SK-N-SH (cell line): ENCODE measurements around the gene SLCO2A1. TPM values are rescaled to one million over a fixed set of nuclear protein-coding genes. Genes with fewer than 3 reads are reported as not detected.

ENCODE experiments used
- CTCF ChIA-PET: fragments of 300-600, 350-600 bp; formaldehyde crosslinking; extraction: SDS; loops from one replicate; lab custom pipeline; 2021; lab: Yijun Ruan, JAX
- POLR2A ChIA-PET: fragments of 350-600 bp; sonication (Branson Sonifier 250); formaldehyde crosslinking; extraction: SDS; loops from one replicate; lab custom pipeline; 2020; ENCODE audit warnings: antibody characterized with exemption, inconsistent platforms; lab: Yijun Ruan, JAX
- DNase-seq: peaks from one replicate; pipeline ENCODE4 v3.0.0; 2012
- H2AFZ ChIP-seq: fragments of 200-600 bp; sonication (generic); 2 replicates; pipeline ENCODE4 v1.8.1; 2016; ENCODE audit warnings: antibody characterized with exemption, mild to moderate bottlenecking, low read depth
- H3F3A ChIP-seq: fragments of 200-600 bp; sonication (generic); replicated peaks from 2 replicates; pipeline ENCODE3; 2016; ENCODE audit warnings: antibody characterized with exemption, mild to moderate bottlenecking; ENCODE audit not compliant: insufficient read depth
- H3K27ac ChIP-seq, 2 experiments: fragments of 200-500 bp in 1 of 2; fragments of 200-600 bp in 1 of 2; sonication (Bioruptor generic) in 1 of 2; sonication (generic), shearing (Covaris generic) in 1 of 2; 2 replicates each; pipeline versions ENCODE4 v1.5.1 to v1.6.1; 2014 to 2016; ENCODE audit warnings: low read depth in 2 of 2, inconsistent platforms in 1 of 2, low read length in 1 of 2, mild to moderate bottlenecking in 1 of 2, mixed read lengths in 1 of 2
- H3K27me3 ChIP-seq: fragments of 200-600 bp; sonication (generic), shearing (Covaris generic); 2 replicates; pipeline ENCODE4 v1.6.1; 2016; ENCODE audit warnings: mixed run types; ENCODE audit not compliant: insufficient read depth
- H3K36me3 ChIP-seq, 2 experiments: fragments of 200-500 bp in 1 of 2; fragments of 200-600 bp in 1 of 2; sonication (Bioruptor generic) in 1 of 2; sonication (generic) in 1 of 2; replicated peaks in 1 of 2; 2 replicates each; pipeline versions ENCODE3 to v1.5.1; 2014 to 2016; ENCODE audit warnings: low read length in 1 of 2, mild to moderate bottlenecking in 1 of 2; ENCODE audit not compliant: insufficient read depth in 2 of 2, control insufficient read depth in 1 of 2
- H3K4me1 ChIP-seq, 2 experiments: fragments of 200-500 bp in 1 of 2; fragments of 200-600 bp in 1 of 2; sonication (Bioruptor generic) in 1 of 2; sonication (generic), shearing (Covaris generic) in 1 of 2; 2 replicates each; pipeline versions ENCODE4 v1.5.1 to v1.6.1; 2014 to 2016; ENCODE audit warnings: low read depth in 1 of 2, low read length in 1 of 2, mixed run types in 1 of 2; ENCODE audit not compliant: insufficient read depth in 2 of 2, control insufficient read depth in 1 of 2
- H3K4me2 ChIP-seq: fragments of 200-600 bp; sonication (generic), shearing (Covaris generic); 2 replicates; pipeline ENCODE4 v1.6.1; 2017; ENCODE audit warnings: mixed run types
- H3K4me3 ChIP-seq, 2 experiments: fragments of 200-500 bp in 1 of 2; fragments of 200-600 bp in 1 of 2; sonication (Bioruptor generic) in 1 of 2; sonication (generic), shearing (Covaris generic) in 1 of 2; 2 replicates each; pipeline versions ENCODE4 v1.5.1 to v1.8.1; 2014 to 2016; ENCODE audit warnings: low read depth in 2 of 2, inconsistent platforms in 1 of 2, low read length in 1 of 2, mild to moderate bottlenecking in 1 of 2, mixed read lengths in 1 of 2, moderate library complexity in 1 of 2
- H3K79me2 ChIP-seq: fragments of 200-600 bp; sonication (generic); 2 replicates; pipeline ENCODE4 v1.8.1; 2017; ENCODE audit warnings: mild to moderate bottlenecking; ENCODE audit not compliant: insufficient read depth
- H3K9ac ChIP-seq: fragments of 200-600 bp; sonication (generic); 2 replicates; pipeline ENCODE4 v1.6.1; 2017; ENCODE audit warnings: mixed run types
- H3K9me2 ChIP-seq: fragments of 200-600 bp; sonication (generic); 2 replicates; pipeline ENCODE4 v1.6.1; 2017; ENCODE audit warnings: mixed run types
- H3K9me3 ChIP-seq: fragments of 200-600 bp; sonication (generic); 2 replicates; pipeline ENCODE4 v1.6.1; 2017; ENCODE audit warnings: mixed run types, mild to moderate bottlenecking, moderate library complexity
- H4K20me1 ChIP-seq: fragments of 200-600 bp; sonication (generic); 2 replicates; pipeline ENCODE4 v1.6.1; 2017; ENCODE audit warnings: mild to moderate bottlenecking, mixed run types; ENCODE audit not compliant: insufficient read depth
- EP300 ChIP-seq, 2 experiments: IDR thresholded peaks; 2 replicates each; pipeline versions ENCODE4 v1.4.0 to v1.6.1; 2012; ENCODE audit warnings: borderline replicate concordance in 1 of 2, low read depth in 1 of 2, low read length in 1 of 2
- EZH2phosphoT487 ChIP-seq: fragments of 200-600 bp; sonication (generic); IDR thresholded peaks from 2 replicates; pipeline ENCODE4 v1.6.1; 2017; ENCODE audit warnings: low read depth, mixed run types, mild to moderate bottlenecking, antibody characterized with exemption, moderate library complexity, borderline replicate concordance
- FOXJ3 ChIP-seq: sonication (generic); formaldehyde crosslinking; IDR thresholded peaks from 2 replicates; pipeline ENCODE4 v1.5.1; 2020; ENCODE audit warnings: mild to moderate bottlenecking, missing genetic modification reagents
- FOXM1 ChIP-seq: IDR thresholded peaks from 2 replicates; pipeline ENCODE4 v1.4.0; 2012; ENCODE audit warnings: low read depth, mild to moderate bottlenecking
- GABPA ChIP-seq: IDR thresholded peaks from 2 replicates; pipeline ENCODE4 v1.4.0; 2012; ENCODE audit warnings: low read depth, mild to moderate bottlenecking
- IRF3 ChIP-seq: fragments of 150-350 bp; IDR thresholded peaks from 2 replicates; pipeline ENCODE4 v1.6.1; 2016; ENCODE audit warnings: mild to moderate bottlenecking, low read depth, low read length
- JUND ChIP-seq: IDR thresholded peaks from 2 replicates; pipeline ENCODE4 v1.4.0; 2012
- MEF2A ChIP-seq: IDR thresholded peaks from 2 replicates; pipeline ENCODE4 v1.4.0; 2012; ENCODE audit warnings: low read depth, borderline replicate concordance
- NFIC ChIP-seq: IDR thresholded peaks from 2 replicates; pipeline ENCODE4 v1.4.0; 2012; ENCODE audit warnings: borderline replicate concordance
- NRF1 ChIP-seq: IDR thresholded peaks from 2 replicates; pipeline ENCODE4 v1.6.1; 2012; ENCODE audit warnings: low read depth, mild to moderate bottlenecking, low read length
- POLR2AphosphoS5 ChIP-seq: IDR thresholded peaks from 2 replicates; pipeline ENCODE4 v1.6.1; 2012; ENCODE audit warnings: low read depth, low read length
- RFX5 ChIP-seq: IDR thresholded peaks from 2 replicates; pipeline ENCODE4 v1.6.1; 2012; ENCODE audit warnings: mild to moderate bottlenecking, improper control_type of control experiment, low read length
- SIN3A ChIP-seq: IDR thresholded peaks from 2 replicates; pipeline ENCODE4 v1.6.1; 2012; ENCODE audit warnings: low read depth, mild to moderate bottlenecking, low read length, moderate library complexity, borderline replicate concordance
- WGBS: methylation state at CpG from one replicate; pipeline ENCODE4 v1.1.6; 2017; ENCODE audit warnings: low lambda C conversion rate; 5-methylcytosine and 5-hydroxymethylcytosine counted together
- polyA plus RNA-seq, 3 experiments: library from polyadenylated mRNA; depleted of rRNA; stranded (reverse); fragments of >200 nt; gene quantifications; 2 replicates each; pipeline ENCODE4 v1.2.3, GENCODE V29; 2012
- TF ChIP-seq, protein P1 (sequence below): IDR thresholded peaks from 2 replicates; pipeline ENCODE4; 2012
- TF ChIP-seq, protein P2 (sequence below): fragments of 150-350 bp; IDR thresholded peaks from 2 replicates; pipeline ENCODE4 v1.6.1; 2017; ENCODE audit warnings: antibody characterized with exemption, low read length, low read depth, borderline replicate concordance
- TF ChIP-seq, protein P3 (sequence below): IDR thresholded peaks from 2 replicates; pipeline ENCODE4 v1.4.0; 2012; ENCODE audit warnings: low read depth, borderline replicate concordance

Gene SLCO2A1
- polyA plus RNA-seq, 1 of the 3 experiments (the other 2 are of a cell fraction) = 9.3 TPM

DNA sequence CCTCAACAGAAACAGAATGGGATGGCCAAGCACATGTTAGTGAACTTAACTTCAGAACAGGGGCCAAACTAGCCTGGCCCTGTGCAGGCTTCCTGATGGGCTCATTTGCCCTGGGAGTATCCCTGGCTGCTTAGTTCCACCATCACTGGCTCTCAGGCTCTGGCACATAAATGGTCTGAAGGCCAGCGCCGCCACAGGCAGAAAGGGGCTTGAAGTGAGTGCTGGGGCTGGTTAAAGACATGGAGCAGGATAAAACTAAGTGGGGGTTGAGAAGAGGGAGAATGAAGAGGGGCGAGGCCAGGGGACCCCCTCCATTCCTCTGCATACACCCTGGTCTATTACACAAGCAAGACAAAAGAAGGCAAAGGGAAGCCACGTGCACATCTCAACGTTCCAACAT is 12.2 kb downstream of the SLCO2A1 start:
- Histone ChIP-seq H3K9me3 (no peaks in the 10 kb centered on the region), H3K4me3 (no peak overlapping the region), H3K27me3 (no peaks in the 10 kb centered on the region), H2AFZ (no peak overlapping the region), H3K36me3 (no peaks in the 10 kb centered on the region), H3K79me2 (no peaks in the 10 kb centered on the region), H3K4me2 (no peak overlapping the region), H3K9ac (no peak overlapping the region), H3K27ac (no peak overlapping the region), H3K9me2 (no peaks in the 10 kb centered on the region), H3K4me1 (no peaks in the 10 kb centered on the region; a peak in 1 of 4 replicates), H4K20me1 (no peaks in the 10 kb centered on the region), H3F3A (no peaks in the 10 kb centered on the region)
- TF ChIP-seq JUND = no peak
- TF ChIP-seq MEF2A = no peak
- TF ChIP-seq RFX5 = no peak
- TF ChIP-seq EZH2phosphoT487 = no peak
- no peak for TF ChIP-seq GABPA
- TF ChIP-seq, protein P1, sequence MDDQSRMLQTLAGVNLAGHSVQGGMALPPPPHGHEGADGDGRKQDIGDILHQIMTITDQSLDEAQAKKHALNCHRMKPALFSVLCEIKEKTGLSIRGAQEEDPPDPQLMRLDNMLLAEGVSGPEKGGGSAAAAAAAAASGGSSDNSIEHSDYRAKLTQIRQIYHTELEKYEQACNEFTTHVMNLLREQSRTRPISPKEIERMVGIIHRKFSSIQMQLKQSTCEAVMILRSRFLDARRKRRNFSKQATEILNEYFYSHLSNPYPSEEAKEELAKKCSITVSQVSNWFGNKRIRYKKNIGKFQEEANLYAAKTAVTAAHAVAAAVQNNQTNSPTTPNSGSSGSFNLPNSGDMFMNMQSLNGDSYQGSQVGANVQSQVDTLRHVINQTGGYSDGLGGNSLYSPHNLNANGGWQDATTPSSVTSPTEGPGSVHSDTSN = no peak
- TF ChIP-seq FOXM1 = no peak
- TF ChIP-seq NRF1 = no peak
- TF ChIP-seq EP300 (IDR thresholded peaks at IDR 0.05; ENCODE audit: borderline replicate concordance in 1 of 2, low read depth in 1 of 2, low read length in 1 of 2) = no peak
- TF ChIP-seq IRF3 = no peak
- TF ChIP-seq SIN3A = no peak
- POLR2A ChIA-PET = no interaction called here
- DNase-seq = no peak
- WGBS = 77% methylated on average over 5 of the region's 5 CpGs
- CTCF ChIA-PET = no interaction called here

- Histone ChIP-seq H3K36me3 (no peaks in the 10 kb centered on the region), H3K79me2 (no peaks in the 10 kb centered on the region), H3K27ac (no peak overlapping the region), H3K9ac (no peak overlapping the region), H3K9me2 (no peaks in the 10 kb centered on the region), H4K20me1 (no peaks in the 10 kb centered on the region), H3K27me3 (no peaks in the 10 kb centered on the region), H3K4me3 (no peak overlapping the region), H3F3A (peaks cover 7% of the 10 kb centered on the region), H2AFZ (no peak overlapping the region), H3K4me1 (peaks cover 0 to 3% of the 10 kb centered on the region in 2 experiments; a peak in 2 of 4 replicates), H3K9me3 (no peaks in the 10 kb centered on the region), H3K4me2 (no peak overlapping the region)
- POLR2A ChIA-PET = no interaction called here
- WGBS = 100% methylated on average over 2 of the region's 2 CpGs
- TF ChIP-seq, protein P2, sequence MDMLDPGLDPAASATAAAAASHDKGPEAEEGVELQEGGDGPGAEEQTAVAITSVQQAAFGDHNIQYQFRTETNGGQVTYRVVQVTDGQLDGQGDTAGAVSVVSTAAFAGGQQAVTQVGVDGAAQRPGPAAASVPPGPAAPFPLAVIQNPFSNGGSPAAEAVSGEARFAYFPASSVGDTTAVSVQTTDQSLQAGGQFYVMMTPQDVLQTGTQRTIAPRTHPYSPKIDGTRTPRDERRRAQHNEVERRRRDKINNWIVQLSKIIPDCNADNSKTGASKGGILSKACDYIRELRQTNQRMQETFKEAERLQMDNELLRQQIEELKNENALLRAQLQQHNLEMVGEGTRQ = no peak
- TF ChIP-seq, protein P3, sequence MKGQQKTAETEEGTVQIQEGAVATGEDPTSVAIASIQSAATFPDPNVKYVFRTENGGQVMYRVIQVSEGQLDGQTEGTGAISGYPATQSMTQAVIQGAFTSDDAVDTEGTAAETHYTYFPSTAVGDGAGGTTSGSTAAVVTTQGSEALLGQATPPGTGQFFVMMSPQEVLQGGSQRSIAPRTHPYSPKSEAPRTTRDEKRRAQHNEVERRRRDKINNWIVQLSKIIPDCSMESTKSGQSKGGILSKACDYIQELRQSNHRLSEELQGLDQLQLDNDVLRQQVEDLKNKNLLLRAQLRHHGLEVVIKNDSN = no peak
- TF ChIP-seq FOXM1 (no peak), POLR2AphosphoS5 (no peak), EZH2phosphoT487 (no peak), RFX5 (no peak), FOXJ3 (CRISPR knock-in tag) (no peak), GABPA (no peak), NFIC (no peak), SIN3A (no peak)
- CTCF ChIA-PET = no interaction called here
- no peak for DNase-seq
Observed at GRCh38 chr3:134014270-134014669, 15.5 kb downstream of the SLCO2A1 start.
